Measurements from ENCODE around the gene B3GLCT. TPM values are rescaled to one million over a fixed set of nuclear protein-coding genes. Genes with fewer than 3 reads are reported as not detected.

The B3GLCT gene
- total RNA-seq, 1 experiment from 2014 or later = 3.9 TPM

DNA sequence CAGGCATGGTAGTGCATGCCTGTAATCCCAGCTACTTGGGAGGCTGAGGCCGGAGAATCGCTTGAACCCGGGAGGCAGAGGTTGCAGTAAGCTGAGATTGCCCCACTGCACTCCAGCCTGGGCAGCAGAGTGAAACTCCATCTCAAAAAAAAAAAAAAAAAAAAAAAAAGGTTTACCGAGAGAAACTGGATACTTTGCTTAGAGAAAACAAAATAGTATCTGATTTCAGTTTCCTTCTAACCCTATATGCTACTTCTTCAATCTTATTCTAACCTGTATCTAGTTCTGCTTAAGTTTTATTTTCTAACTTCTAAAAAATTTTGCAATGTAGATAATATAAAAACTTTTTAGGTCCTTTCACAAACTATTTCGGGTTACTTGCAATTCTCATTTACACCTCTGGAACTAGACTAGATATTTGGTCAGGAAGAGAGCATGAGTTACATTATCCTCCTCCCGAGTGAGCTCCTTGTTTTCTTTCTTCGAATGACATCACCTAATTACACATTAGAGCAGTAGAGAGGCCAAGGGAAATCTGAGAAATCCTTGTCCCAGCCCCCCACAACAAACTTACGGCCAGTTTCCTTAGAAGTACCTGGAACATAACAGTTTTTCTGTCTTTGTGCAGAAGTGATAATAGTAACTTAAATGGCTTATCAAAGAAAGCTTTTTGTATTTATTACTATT is 128.9 kb downstream of the B3GLCT start (continued):
- TF ChIP-seq CEBPB (IDR thresholded peaks at IDR 0.05; ENCODE audit: low read depth) (no peak), SP1 (IDR thresholded peaks at IDR 0.05; ENCODE audit: low read depth) (no peak), JUND (IDR thresholded peaks at IDR 0.05) (no peak)
- TF ChIP-seq, protein P1, sequence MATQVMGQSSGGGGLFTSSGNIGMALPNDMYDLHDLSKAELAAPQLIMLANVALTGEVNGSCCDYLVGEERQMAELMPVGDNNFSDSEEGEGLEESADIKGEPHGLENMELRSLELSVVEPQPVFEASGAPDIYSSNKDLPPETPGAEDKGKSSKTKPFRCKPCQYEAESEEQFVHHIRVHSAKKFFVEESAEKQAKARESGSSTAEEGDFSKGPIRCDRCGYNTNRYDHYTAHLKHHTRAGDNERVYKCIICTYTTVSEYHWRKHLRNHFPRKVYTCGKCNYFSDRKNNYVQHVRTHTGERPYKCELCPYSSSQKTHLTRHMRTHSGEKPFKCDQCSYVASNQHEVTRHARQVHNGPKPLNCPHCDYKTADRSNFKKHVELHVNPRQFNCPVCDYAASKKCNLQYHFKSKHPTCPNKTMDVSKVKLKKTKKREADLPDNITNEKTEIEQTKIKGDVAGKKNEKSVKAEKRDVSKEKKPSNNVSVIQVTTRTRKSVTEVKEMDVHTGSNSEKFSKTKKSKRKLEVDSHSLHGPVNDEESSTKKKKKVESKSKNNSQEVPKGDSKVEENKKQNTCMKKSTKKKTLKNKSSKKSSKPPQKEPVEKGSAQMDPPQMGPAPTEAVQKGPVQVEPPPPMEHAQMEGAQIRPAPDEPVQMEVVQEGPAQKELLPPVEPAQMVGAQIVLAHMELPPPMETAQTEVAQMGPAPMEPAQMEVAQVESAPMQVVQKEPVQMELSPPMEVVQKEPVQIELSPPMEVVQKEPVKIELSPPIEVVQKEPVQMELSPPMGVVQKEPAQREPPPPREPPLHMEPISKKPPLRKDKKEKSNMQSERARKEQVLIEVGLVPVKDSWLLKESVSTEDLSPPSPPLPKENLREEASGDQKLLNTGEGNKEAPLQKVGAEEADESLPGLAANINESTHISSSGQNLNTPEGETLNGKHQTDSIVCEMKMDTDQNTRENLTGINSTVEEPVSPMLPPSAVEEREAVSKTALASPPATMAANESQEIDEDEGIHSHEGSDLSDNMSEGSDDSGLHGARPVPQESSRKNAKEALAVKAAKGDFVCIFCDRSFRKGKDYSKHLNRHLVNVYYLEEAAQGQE (IDR thresholded peaks at IDR 0.05; ENCODE audit: low read depth) = no peak

DNA sequence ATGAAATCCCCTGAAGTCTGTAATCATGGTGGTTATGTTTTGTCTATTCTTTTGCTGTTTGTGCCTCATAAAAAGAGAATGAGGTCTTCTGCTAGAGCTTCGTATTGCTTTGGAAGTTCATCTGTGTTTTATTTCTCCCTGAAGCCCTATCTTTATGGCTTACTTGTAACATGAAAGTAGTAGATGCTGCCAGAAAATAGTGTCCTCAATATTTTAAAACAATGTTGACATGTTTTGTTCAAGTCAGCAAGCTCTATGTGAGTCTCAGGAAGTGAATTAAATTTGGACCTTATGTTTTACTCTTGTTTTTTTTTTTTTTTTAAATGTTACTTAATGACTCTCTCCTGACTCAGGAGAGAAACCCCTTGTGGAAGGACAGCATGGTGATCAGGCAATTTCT is 130.5 kb downstream of the B3GLCT start:
- no TSS peak for BruUV-seq (replicated peaks)
- ChIA-PET POLR2A (no interaction called here), CTCF (no interaction called here), RAD21 (ENCODE audit: low non-redundant PET in 1 of 2, low total read pairs in 2 of 2, uncharacterized antibody in 2 of 2, unreplicated experiment in 2 of 2) (no interaction called here)
- no peaks in the 10 kb centered on the region for H3K4me1 ChIP-seq (ENCODE audit: control insufficient read depth in 1 of 2, insufficient read depth in 2 of 2, low read length in 2 of 2)
- ATAC-seq (no peak), DNase-seq (ENCODE audit: low read depth, low spot score) (no peak)
- no peaks in the 10 kb centered on the region for H3K27me3 ChIP-seq (ENCODE audit: insufficient read depth, low read length)
- no peaks in the 10 kb centered on the region for H3K9me2 ChIP-seq (ENCODE audit: insufficient read depth)
- no peak overlapping the region for H3K4me3 ChIP-seq (replicated peaks in 1 of 2; ENCODE audit: low read depth in 1 of 2, low read length in 2 of 2)
- H3K27ac ChIP-seq (ENCODE audit: low read depth, low read length) = no peak overlapping the region
- no peaks in the 10 kb centered on the region for H4K20me1 ChIP-seq (ENCODE audit: insufficient read depth)
- no peaks in the 10 kb centered on the region for H3K79me2 ChIP-seq (ENCODE audit: insufficient read depth, low read length)
- H3K9ac ChIP-seq (ENCODE audit: low read length) = no peak overlapping the region
- H2AFZ ChIP-seq (ENCODE audit: low read depth, low read length, poor library complexity, severe bottlenecking) = no peak overlapping the region
- H3K9me3 ChIP-seq (ENCODE audit: control insufficient read depth in 1 of 2, insufficient read depth in 1 of 2, low read depth in 1 of 2, low read length in 2 of 2) = no peaks in the 10 kb centered on the region
- no peak overlapping the region for H3K4me2 ChIP-seq (ENCODE audit: low read length)
- TF ChIP-seq ZFX (IDR thresholded peaks at IDR 0.05) (no peak), POLR2AphosphoS5 (IDR thresholded peaks at IDR 0.05; ENCODE audit: low read depth, low read length) (no peak), EZH2 (IDR thresholded peaks at IDR 0.05) (no peak), CBX3 (IDR thresholded peaks at IDR 0.05; ENCODE audit: low read depth) (no peak), CEBPB (IDR thresholded peaks at IDR 0.05; ENCODE audit: low read depth) (no peak), ELF1 (IDR thresholded peaks at IDR 0.05; ENCODE audit: borderline replicate concordance, low read depth) (no peak), SIN3A (IDR thresholded peaks at IDR 0.05; ENCODE audit: low read depth) (no peak), TCF7L2 (IDR thresholded peaks at IDR 0.05; ENCODE audit: borderline replicate concordance, extremely low read depth, insufficient read depth, insufficient read length) (no peak), JUND (IDR thresholded peaks at IDR 0.05) (no peak)
- TF ChIP-seq, protein P2, sequence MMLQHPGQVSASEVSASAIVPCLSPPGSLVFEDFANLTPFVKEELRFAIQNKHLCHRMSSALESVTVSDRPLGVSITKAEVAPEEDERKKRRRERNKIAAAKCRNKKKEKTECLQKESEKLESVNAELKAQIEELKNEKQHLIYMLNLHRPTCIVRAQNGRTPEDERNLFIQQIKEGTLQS (IDR thresholded peaks at IDR 0.05) = no peak
- TF ChIP-seq, protein P3, sequence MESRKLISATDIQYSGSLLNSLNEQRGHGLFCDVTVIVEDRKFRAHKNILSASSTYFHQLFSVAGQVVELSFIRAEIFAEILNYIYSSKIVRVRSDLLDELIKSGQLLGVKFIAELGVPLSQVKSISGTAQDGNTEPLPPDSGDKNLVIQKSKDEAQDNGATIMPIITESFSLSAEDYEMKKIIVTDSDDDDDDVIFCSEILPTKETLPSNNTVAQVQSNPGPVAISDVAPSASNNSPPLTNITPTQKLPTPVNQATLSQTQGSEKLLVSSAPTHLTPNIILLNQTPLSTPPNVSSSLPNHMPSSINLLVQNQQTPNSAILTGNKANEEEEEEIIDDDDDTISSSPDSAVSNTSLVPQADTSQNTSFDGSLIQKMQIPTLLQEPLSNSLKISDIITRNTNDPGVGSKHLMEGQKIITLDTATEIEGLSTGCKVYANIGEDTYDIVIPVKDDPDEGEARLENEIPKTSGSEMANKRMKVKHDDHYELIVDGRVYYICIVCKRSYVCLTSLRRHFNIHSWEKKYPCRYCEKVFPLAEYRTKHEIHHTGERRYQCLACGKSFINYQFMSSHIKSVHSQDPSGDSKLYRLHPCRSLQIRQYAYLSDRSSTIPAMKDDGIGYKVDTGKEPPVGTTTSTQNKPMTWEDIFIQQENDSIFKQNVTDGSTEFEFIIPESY (IDR thresholded peaks at IDR 0.05; ENCODE audit: extremely low read depth, insufficient replicate concordance, low read length) = no peak
- TF ChIP-seq, protein P4, sequence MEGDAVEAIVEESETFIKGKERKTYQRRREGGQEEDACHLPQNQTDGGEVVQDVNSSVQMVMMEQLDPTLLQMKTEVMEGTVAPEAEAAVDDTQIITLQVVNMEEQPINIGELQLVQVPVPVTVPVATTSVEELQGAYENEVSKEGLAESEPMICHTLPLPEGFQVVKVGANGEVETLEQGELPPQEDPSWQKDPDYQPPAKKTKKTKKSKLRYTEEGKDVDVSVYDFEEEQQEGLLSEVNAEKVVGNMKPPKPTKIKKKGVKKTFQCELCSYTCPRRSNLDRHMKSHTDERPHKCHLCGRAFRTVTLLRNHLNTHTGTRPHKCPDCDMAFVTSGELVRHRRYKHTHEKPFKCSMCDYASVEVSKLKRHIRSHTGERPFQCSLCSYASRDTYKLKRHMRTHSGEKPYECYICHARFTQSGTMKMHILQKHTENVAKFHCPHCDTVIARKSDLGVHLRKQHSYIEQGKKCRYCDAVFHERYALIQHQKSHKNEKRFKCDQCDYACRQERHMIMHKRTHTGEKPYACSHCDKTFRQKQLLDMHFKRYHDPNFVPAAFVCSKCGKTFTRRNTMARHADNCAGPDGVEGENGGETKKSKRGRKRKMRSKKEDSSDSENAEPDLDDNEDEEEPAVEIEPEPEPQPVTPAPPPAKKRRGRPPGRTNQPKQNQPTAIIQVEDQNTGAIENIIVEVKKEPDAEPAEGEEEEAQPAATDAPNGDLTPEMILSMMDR (IDR thresholded peaks at IDR 0.05 in 2 of 3, conservative IDR thresholded peaks at IDR 0.05 in 1 of 3; ENCODE audit: borderline replicate concordance in 1 of 3, insufficient read depth in 1 of 3, low read depth in 2 of 3, low read length in 2 of 3) = no peak
- intact Hi-C loops (cut with micrococcal nuclease) = no loop called here
- H3K36me3 ChIP-seq (ENCODE audit: control insufficient read depth in 1 of 2, insufficient read depth in 2 of 2, low read length in 2 of 2) = no peaks in the 10 kb centered on the region

Measured in HCT116 (cell line).